GM19023 (cell line): ENCODE data around the gene STK33.
A peak's percentile ranks its signal among the peaks of the same experiment; 100 is the strongest.

Source experiments
- ATAC-seq: cut with Tn5 transposase; IDR thresholded peaks from one replicate; pipeline ENCODE4 v1.9.1; 2021; ENCODE audit warnings: mild to moderate bottlenecking, moderate library complexity; ENCODE audit not compliant: unreplicated experiment

Gene STK33

GRCh38 chr11:8593935-8594909 is at the start of gene STK33:
TSS of gene STK33 (minus strand) at chr11:8594228. CDS start at chr11:8474905, 119,323 bp downstream.
- ATAC-seq = peak; percentile 98

- ATAC-seq = no peak
Observed at GRCh38 chr11:8642196-8642841, 48.3 kb upstream of the STK33 start.

GRCh38 chr11:8641332-8641731 is 47.3 kb upstream of the STK33 start:
- no peak for ATAC-seq

DNA sequence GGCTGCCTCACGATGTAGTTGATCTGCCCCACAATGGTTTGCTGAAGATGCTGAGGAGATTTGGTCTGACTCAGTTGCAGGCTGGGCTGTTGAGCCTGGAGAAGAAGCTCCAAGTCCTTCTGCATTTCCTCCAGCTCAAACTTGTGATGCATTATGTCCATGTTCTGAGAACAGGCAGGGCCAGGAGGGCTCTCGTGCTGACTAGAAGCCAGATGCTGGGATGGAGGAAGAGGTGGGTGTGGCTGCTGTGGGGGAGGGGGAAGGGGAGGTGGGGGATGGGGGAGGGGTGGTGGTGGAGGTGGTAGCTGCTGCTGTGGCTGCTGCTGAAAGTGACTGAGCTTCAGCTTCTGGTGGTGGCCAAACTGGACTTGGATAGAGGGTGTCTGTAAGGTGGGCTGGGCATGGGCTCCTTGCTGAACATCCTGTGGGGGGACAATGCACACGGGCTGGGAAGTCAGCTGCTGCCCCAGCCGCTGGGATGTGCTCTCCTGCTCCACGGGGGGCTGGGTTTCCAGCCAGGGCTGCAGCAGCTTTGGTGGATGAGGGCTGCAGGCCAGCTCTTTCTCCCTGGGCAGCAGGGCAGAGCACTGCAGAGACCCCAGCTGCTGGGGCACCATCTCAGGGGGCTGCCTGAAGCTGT is 46.4 kb upstream of the STK33 start:
- ATAC-seq = no peak

- no peak for ATAC-seq
Observed at GRCh38 chr11:8639655-8640054, 45.6 kb upstream of the STK33 start.

DNA sequence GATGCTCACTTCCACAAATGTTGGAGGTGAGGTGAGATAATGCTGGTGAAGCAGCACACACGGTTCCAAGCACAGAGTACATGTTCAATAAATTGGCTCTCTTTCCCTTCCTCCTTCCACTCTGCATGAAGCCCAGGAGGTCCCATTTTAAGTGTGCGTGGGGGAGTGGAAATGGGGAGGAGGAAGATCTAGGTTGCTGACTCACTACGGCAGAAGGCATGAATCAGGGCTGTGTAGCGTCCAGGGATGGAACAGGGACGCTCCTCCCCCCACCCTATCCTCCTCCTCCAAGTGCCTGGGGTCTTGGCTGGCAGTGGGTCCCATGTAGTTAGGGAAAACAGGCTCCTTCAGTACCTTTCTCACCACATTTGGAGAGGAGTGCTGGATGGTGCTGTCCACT is 44.3 kb upstream of the STK33 start:
- ATAC-seq = no peak

GRCh38 chr11:8636127-8636526 is 42.1 kb upstream of the STK33 start:
- ATAC-seq = no peak

DNA sequence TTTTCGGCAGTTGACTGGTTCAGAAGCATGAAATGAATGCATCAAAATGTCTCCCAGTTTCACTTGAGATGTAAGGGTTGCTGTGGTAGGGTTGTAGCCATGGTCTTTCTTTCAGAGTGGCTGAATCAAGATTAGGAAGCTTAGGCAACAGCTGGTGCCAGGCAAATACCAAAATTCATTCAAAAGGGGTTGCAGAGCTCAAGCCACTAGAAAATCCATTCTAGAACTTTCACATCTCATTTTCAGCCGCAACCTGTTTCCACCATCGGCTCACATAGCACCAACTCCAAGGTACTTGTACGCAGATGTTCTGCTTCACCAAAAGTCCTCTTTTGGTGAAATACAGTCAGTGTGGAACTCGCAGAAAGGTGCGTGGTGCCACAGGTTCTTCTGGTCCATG is 40.5 kb upstream of the STK33 start:
- ATAC-seq = no peak

- no peak for ATAC-seq
Observed at GRCh38 chr11:8631395-8632118, 37.5 kb upstream of the STK33 start.

DNA sequence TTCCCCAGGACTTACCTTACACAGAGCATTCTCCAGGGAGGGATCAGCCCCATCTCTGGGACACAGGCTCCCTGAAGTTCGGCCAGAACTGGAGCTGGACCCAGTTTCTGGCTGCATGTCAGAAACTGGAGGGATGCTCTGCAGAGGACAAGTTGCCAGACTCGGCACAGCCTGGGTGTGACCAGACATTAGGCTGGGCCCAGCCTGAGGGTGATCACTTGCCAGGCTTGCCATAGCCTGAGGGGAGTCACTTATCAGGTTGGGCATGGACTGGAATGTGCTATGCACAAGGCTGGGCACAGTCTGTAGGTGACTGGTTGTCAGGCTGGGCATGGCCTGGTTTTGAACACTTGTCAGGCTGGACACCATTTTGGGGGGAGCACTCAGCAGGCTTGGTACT is 30.7 kb upstream of the STK33 start:
- no peak for ATAC-seq

DNA sequence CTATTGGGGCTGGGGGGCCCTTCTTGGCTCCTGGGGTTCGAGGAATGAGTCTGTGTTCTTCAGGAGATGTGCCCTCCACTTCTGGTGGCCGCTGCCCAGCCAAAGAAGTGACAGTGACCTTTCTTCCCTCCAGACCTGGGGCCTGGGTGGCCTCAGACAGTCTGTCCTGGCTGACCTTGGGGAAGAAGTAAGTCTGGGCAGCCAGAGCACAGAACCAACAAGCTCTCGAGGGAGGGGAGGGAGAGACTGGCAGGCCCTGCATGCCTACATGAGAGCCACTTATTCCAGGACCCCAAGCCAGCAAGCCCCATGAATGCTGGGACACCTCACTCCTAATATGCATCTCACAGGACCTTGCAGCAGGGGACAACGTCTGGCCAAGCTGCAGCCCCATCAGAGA is 27.1 kb upstream of the STK33 start:
- no peak for ATAC-seq

- ATAC-seq = no peak
Observed at GRCh38 chr11:8617063-8617462, 23.0 kb upstream of the STK33 start.

GRCh38 chr11:8615291-8616032 is 21.4 kb upstream of the STK33 start:
- ATAC-seq = no peak

GRCh38 chr11:8614497-8614896 is 20.5 kb upstream of the STK33 start:
- no peak for ATAC-seq

DNA sequence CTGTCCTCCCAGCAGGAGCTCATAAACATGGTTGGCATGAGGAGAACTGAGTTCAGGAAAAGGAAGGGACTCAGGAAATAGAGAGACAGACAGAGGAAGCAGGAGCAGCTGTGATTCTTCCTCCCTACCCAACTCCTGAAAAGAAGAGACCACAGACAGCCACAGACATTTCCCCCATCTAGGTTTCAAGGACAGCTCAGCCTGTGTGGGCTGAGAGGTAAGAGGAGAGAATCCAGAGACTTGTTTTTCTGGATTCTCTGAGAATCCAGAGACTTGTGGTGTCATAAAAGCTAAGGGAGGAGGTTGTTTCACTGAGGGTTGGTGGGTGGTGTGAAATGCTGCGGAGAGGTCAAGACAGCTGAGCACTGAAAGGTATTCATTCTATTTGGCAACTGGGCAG is 19.0 kb upstream of the STK33 start:
- no peak for ATAC-seq

DNA sequence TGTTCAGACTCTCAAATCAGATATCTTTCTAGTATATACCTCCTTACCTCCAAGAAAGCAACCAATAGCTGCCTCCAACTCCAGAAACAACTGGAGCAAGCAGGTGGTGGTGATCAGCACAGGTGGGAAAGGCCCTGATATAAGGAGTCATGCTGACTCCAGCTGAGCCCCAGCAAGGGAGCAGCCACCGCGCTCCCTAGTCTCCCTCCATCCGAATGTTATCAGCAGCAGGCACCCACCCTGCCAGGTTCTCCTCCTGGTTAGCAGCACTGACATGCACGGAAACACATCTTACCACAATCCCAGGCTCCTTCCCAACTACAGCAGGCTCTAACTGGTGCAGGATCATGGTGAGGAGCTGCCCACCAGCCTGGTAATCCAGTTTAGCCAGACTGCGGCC is 18.5 kb upstream of the STK33 start:
- ATAC-seq = no peak

DNA sequence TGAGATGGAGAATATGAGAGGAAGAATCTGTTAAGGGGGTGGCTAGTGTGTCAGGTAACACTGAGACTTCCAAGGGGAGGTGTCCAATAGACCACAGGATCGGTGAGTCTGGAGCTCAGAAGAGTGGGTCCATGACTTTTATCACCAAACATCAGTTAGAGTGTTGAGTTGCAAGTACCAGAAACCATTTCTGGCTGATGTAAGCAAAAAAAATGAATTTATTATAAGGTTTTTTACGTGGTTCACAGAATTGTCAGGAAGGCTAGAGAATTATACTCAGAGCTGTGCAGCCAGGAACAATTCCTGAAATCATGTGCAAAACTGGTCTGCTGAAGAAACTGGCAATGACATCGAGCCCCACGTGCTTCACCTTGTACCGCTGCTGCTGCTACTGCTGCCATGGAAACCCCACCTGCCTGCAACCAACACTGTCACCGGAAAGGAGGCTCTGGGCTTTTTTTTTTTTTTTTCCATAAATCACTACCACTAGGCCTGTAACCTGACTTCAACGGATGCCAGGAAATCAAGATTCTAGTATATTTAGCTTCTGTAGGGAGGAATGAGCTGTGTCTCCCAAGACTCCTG is 16.6 kb upstream of the STK33 start:
- no peak for ATAC-seq

DNA sequence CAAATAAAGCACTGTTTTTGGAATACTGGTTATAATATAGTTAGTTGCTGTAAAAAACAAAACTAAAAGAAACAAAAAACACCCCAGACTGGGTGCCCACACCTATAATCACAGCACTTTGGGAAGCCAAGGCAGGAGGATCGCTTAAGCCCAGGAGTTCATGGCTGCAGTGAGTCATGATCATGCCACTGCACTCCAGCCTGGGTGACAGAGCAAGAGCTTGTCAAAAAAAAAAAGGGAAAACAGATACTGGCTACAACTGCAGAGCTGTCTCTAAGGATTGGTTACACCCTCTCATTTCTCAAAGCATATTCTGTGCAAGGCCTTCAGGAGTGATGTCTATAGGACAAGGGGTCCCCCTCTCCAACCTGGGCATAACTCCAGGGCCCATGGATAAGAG is 14.6 kb upstream of the STK33 start:
- ATAC-seq = no peak

DNA sequence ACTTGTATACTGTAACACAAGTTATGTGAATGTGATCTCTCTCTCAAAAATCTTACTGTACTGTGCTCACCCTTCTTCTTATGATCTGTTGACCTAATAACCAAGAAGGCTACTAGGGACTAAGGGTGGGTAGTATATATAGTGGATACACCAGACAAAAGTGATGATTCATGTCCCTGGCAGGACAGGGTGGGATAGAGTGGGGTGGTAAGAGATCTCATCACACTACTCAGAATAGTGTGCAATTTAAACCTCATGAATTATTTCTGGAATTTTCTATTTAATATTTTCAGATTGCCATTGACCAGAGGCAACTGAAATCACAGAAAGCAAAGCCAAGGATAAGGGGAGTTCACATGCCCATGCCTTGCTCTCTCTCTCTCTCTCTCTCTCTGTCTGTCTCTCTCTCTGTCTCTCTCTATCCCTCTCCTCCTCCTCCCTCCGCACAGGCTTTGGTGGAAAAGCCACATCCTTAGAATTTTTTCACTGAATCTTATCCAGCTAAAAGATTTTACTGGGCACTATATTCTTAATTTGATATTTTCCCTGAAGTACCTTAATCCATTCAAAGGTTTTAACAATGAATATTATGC is 12.0 kb upstream of the STK33 start:
- no peak for ATAC-seq
